ENCODE measurements around the gene ARMC9.

DNA sequence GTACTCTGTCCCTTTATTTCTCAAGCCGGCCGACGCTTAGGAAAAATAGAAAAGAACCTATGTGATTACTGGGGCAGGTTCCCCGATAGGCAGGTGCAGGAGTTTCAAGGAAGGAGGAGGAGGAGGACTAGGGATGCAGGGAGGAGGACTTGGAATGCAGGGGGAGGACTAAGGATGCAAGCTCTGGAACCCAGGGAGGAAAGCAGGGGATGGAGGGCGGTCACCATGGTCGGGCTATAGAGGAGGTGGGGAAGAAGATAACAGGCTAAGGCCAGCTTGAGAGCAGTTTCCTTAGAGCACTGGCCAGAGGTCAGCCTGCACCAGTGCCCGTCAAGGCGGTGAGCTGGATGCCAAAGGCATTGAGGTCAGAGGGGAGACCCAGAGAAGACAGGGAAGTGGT is 178.4 kb downstream of the ARMC9 start:
- TF ChIP-seq, protein P1, sequence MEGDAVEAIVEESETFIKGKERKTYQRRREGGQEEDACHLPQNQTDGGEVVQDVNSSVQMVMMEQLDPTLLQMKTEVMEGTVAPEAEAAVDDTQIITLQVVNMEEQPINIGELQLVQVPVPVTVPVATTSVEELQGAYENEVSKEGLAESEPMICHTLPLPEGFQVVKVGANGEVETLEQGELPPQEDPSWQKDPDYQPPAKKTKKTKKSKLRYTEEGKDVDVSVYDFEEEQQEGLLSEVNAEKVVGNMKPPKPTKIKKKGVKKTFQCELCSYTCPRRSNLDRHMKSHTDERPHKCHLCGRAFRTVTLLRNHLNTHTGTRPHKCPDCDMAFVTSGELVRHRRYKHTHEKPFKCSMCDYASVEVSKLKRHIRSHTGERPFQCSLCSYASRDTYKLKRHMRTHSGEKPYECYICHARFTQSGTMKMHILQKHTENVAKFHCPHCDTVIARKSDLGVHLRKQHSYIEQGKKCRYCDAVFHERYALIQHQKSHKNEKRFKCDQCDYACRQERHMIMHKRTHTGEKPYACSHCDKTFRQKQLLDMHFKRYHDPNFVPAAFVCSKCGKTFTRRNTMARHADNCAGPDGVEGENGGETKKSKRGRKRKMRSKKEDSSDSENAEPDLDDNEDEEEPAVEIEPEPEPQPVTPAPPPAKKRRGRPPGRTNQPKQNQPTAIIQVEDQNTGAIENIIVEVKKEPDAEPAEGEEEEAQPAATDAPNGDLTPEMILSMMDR (IDR thresholded peaks at IDR 0.05): no peak
- TF ChIP-seq POLR2A (IDR thresholded peaks at IDR 0.05): no peak

Measured in lower leg skin (tissue), 3 donors.